Measurements from ENCODE around the gene ADGRD1. TPM values are rescaled to one million over a fixed set of nuclear protein-coding genes. Genes with fewer than 3 reads are reported as not detected.

ADGRD1 gene
- total and polyA plus RNA-seq, 2 of the 8 experiments (the other 6 are each of a cell fraction or from before 2014, with no cell fraction given) = 0.36 to 0.48 TPM

DNA sequence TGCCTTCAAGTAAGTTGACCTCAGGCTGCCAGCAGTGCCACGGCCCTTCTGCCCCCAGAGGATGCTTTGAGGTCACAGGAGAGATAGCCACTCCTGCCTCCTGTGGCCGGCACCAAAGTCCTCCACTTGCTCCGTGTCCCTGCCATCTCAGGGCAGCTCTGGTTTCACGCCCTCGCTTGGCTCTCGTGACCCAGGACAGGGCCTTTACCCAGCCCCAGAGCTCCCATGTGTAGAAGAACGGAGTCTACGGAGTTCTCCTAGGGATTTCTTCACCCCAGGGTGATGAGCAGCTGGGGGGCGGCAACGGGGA, 178.1 kb downstream of the ADGRD1 start:
- peak overlapping the region; percentile 27 for H4K91ac ChIP-seq (replicated peaks; ENCODE audit: insufficient read length, low read length)
- H2BK20ac ChIP-seq (ENCODE audit: low read length) = no peak overlapping the region
- no peak overlapping the region for H2BK120ac ChIP-seq (replicated peaks; ENCODE audit: low read depth, low read length)
- H3K27ac ChIP-seq (ENCODE audit: low read depth, low read length) = no peak overlapping the region
- H2BK12ac ChIP-seq (ENCODE audit: low read depth, low read length) = no peak overlapping the region
- H3K9ac ChIP-seq (replicated peaks in 1 of 4; ENCODE audit: extremely low read depth in 1 of 4, low read depth in 3 of 4, low read length in 3 of 4) = no peak overlapping the region
- WGBS, 2 experiments (ENCODE audit: extremely low coverage in 1 of 2, insufficient coverage in 1 of 2, insufficient read length in 1 of 2, insufficient replicate concordance in 2 of 2, low coverage in 1 of 2, low lambda C conversion rate in 2 of 2, missing lambda C conversion rate in 1 of 2) = 91% methylated on average over 8 of the region's 10 CpGs; no CpG with 5 or more reads in 1 of the 2 experiments
- H3K56ac ChIP-seq (replicated peaks; ENCODE audit: insufficient read length, low read depth, low read length) = no peak overlapping the region
- H2AFZ ChIP-seq (ENCODE audit: low read length) = no peak overlapping the region
- DNase-seq (ENCODE audit: low read depth in 1 of 2, low spot score in 2 of 2) = no peak
- H2BK15ac ChIP-seq (ENCODE audit: low read length) = no peak overlapping the region
- H3K36me3 ChIP-seq (ENCODE audit: control insufficient read depth in 2 of 4, insufficient read depth in 4 of 4, low read length in 3 of 4) = no peaks in the 10 kb centered on the region
- no peaks in the 10 kb centered on the region for H3K79me2 ChIP-seq (ENCODE audit: control insufficient read depth in 1 of 2, insufficient read depth in 2 of 2, low read length in 2 of 2)
- TF ChIP-seq RFX5 (IDR thresholded peaks at IDR 0.05; ENCODE audit: borderline replicate concordance, low read depth, low read length) (no peak), SIRT6 (IDR thresholded peaks at IDR 0.05; ENCODE audit: low read length) (no peak), SP4 (IDR thresholded peaks at IDR 0.05; ENCODE audit: low read length) (no peak), SP1 (IDR thresholded peaks at IDR 0.05; ENCODE audit: low read depth, low read length) (no peak), POLR2AphosphoS5 (IDR thresholded peaks at IDR 0.05; ENCODE audit: low read depth, low read length) (no peak), EZH2 (IDR thresholded peaks at IDR 0.05; ENCODE audit: low read depth, low read length, severe bottlenecking) (no peak), TBP (IDR thresholded peaks at IDR 0.05; ENCODE audit: low read depth, low read length) (no peak), POLR2A (IDR thresholded peaks at IDR 0.05; ENCODE audit: control extremely low read depth in 1 of 2, low read depth in 2 of 2, low read length in 2 of 2) (no peak)
- H3K27me3 ChIP-seq (replicated peaks in 1 of 4; ENCODE audit: control insufficient read depth in 3 of 4, extremely low read depth in 1 of 4, insufficient read depth in 3 of 4, low read length in 3 of 4) = peaks cover 0 to 2% (median 0%) of the 10 kb centered on the region in 4 experiments; a peak in 1 of 7 replicates
- no peak for FAIRE-seq
- no peaks in the 10 kb centered on the region for H3K79me1 ChIP-seq (ENCODE audit: low read depth, low read length)
- ChIA-PET CTCF (ENCODE audit: partially characterized antibody) (interaction anchor here (0.7 to 9.6 kb wide), 41 partner anchors 12 to 790 kb away, joined by 3 to 196 read pairs (median 4); no protein-coding TSS in a partner anchor), POLR2A (ENCODE audit: partially characterized antibody) (no interaction called here)
- H3K18ac ChIP-seq (ENCODE audit: extremely low read depth, low read length) = no peak overlapping the region
- no peak overlapping the region for H4K5ac ChIP-seq (ENCODE audit: insufficient read length, low read depth, low read length)
- H3K4me2 ChIP-seq (ENCODE audit: insufficient read depth in 1 of 2, low read depth in 2 of 2, low read length in 2 of 2) = peak overlapping the region; percentile 4 to 67; a peak in 2 of 4 replicates
- no peak overlapping the region for H2AK5ac ChIP-seq (ENCODE audit: low read depth, low read length)
- H3K14ac ChIP-seq (ENCODE audit: insufficient read length) = no peak overlapping the region
- H4K20me1 ChIP-seq (replicated peaks in 1 of 2; ENCODE audit: control insufficient read depth in 1 of 2, insufficient read depth in 2 of 2, low read length in 2 of 2) = no peaks in the 10 kb centered on the region
- H3K23me2 ChIP-seq (ENCODE audit: low read depth, low read length) = no peaks in the 10 kb centered on the region; the same call in 1 of the 2 replicates
- H3K9me3 ChIP-seq (ENCODE audit: insufficient read depth in 2 of 2, low read depth in 1 of 2, low read length in 1 of 2) = no peaks in the 10 kb centered on the region; a peak in 1 of 4 replicates
- no peak overlapping the region for H3K4ac ChIP-seq (replicated peaks; ENCODE audit: insufficient read length, low read depth, low read length)
- H4K8ac ChIP-seq (ENCODE audit: extremely low read depth, insufficient read depth, low read length) = no peak overlapping the region
- H3K4me3 ChIP-seq (ENCODE audit: extremely low read depth in 1 of 4, insufficient read depth in 2 of 4, low read depth in 3 of 4, low read length in 4 of 4) = peak overlapping the region in 1 of 4 experiments; percentile 45; a peak in 1 of 8 replicates
- no peak overlapping the region for H2BK5ac ChIP-seq (ENCODE audit: low read depth, low read length)
- peaks cover 0 to 5% (median 2%) of the 10 kb centered on the region in 4 experiments; a peak in 1 of 7 replicates for H3K4me1 ChIP-seq (replicated peaks in 1 of 4; ENCODE audit: control insufficient read depth in 3 of 4, insufficient read depth in 4 of 4, low read length in 3 of 4)
- no peak overlapping the region for H3K23ac ChIP-seq (ENCODE audit: insufficient read length)

Data from H1 (cell line).